K562 (cell line): ENCODE measurements around the gene WASF1. TPM values are rescaled to one million over a fixed set of nuclear protein-coding genes. Genes with fewer than 3 reads are reported as not detected.

ENCODE experiments used
- ATAC-seq: fragments of 200-7000 bp; cut with Tn5 transposase; 3 replicates; pipeline ENCODE4 v1.9.1; 2020; ENCODE audit warnings: moderate library complexity
- BruUV-seq: library from RNA; stranded (reverse); fragments of 400-500 nt; replicated peaks from 2 replicates; lab custom pipeline; 2021; lab: Mats Ljungman, UMichigan
- CTCF ChIA-PET: fragments of 300-600 bp; formaldehyde crosslinking; extraction: SDS; loops from one replicate; lab custom pipeline; 2021; ENCODE audit warnings: low intra/inter-chr PET ratio; lab: Yijun Ruan, JAX
- POLR2A ChIA-PET: fragments of 300-600, 350-650 bp; sonication (Branson Sonifier 250); formaldehyde crosslinking; extraction: SDS; loops from one replicate; lab custom pipeline; 2021; ENCODE audit warnings: antibody characterized with exemption, inconsistent platforms; lab: Yijun Ruan, JAX
- DNase-seq, 4 experiments: peaks; one replicate each; pipeline versions ENCODE4 v3.0.0 to v3.0.0-alpha.2; 2011 to 2018; ENCODE audit warnings: low spot score in 3 of 4, mixed read lengths in 3 of 4; ENCODE audit errors: extremely low read depth in 1 of 4
- FAIRE-seq: peaks from 2 replicates; lab custom pipeline; 2011; peaks lifted over from hg19 to GRCh38; lab: Jason Lieb, UNC
- H2AFZ ChIP-seq: 2 replicates; pipeline ENCODE4 v1.6.0; 2011; ENCODE audit warnings: low read depth, low read length, control low read depth, inconsistent platforms
- H3K27ac ChIP-seq: fragments of 200-600 bp; 3 replicates; pipeline ENCODE4 v1.8.0; 2011; ENCODE audit warnings: low read depth, mild to moderate bottlenecking, control low read depth, inconsistent platforms, low read length, moderate library complexity, mixed read lengths; ENCODE audit errors: extremely low read depth
- H3K27me3 ChIP-seq, 2 experiments: fragments of 300-600 bp in 1 of 2; 2 replicates in 1 of 2; 3 replicates in 1 of 2; pipeline versions ENCODE4 v1.6.0 to v1.8.0; 2011; ENCODE audit warnings: inconsistent platforms in 2 of 2, low read length in 2 of 2, mild to moderate bottlenecking in 1 of 2, mixed read lengths in 1 of 2, moderate library complexity in 1 of 2; ENCODE audit not compliant: control insufficient read depth in 2 of 2, insufficient read depth in 2 of 2
- H3K36me3 ChIP-seq: fragments of 300-600 bp; 3 replicates; pipeline ENCODE4 v1.8.0; 2011; ENCODE audit warnings: mild to moderate bottlenecking, low read length, inconsistent platforms; ENCODE audit not compliant: control insufficient read depth, insufficient read depth
- H3K4me1 ChIP-seq, 2 experiments: fragments of 200-600 bp in 1 of 2; replicated peaks in 1 of 2; 2 replicates in 1 of 2; 3 replicates in 1 of 2; pipeline versions ENCODE4 v1.5.1 to v1.8.0; 2011; ENCODE audit warnings: inconsistent platforms in 2 of 2, low read length in 2 of 2, mild to moderate bottlenecking in 1 of 2, mixed read lengths in 1 of 2, moderate library complexity in 1 of 2; ENCODE audit not compliant: control insufficient read depth in 2 of 2, insufficient read depth in 2 of 2
- H3K4me2 ChIP-seq: 2 replicates; pipeline ENCODE4 v1.6.1; 2011; ENCODE audit warnings: low read length, control low read depth, inconsistent platforms, mixed read lengths; ENCODE audit not compliant: insufficient read depth
- H3K4me3 ChIP-seq: fragments of 200-600 bp; sonication (generic), shearing (Covaris generic); 2 replicates; pipeline ENCODE4 v1.5.1; 2016; ENCODE audit warnings: control low read depth, inconsistent platforms
- H3K79me2 ChIP-seq: fragments of 200-600 bp; 3 replicates; pipeline ENCODE4 v1.8.0; 2011; ENCODE audit warnings: low read length, inconsistent platforms; ENCODE audit not compliant: control insufficient read depth, insufficient read depth
- H3K9ac ChIP-seq, 2 experiments: 2 replicates each; pipeline versions ENCODE4 v1.6.0 to v1.6.1; 2011; ENCODE audit warnings: low read depth in 2 of 2, low read length in 2 of 2, control low read depth in 1 of 2, inconsistent platforms in 1 of 2, mild to moderate bottlenecking in 1 of 2, mixed read lengths in 1 of 2; ENCODE audit not compliant: insufficient read depth in 1 of 2
- H3K9me1 ChIP-seq: one replicate; pipeline ENCODE4 v1.6.0; 2011; ENCODE audit warnings: inconsistent platforms, mild to moderate bottlenecking, low read length, moderate library complexity; ENCODE audit not compliant: control insufficient read depth, insufficient read depth
- H3K9me3 ChIP-seq: replicated peaks from 2 replicates; pipeline ENCODE4 v1.5.1; 2011; ENCODE audit warnings: low read depth, low read length, inconsistent platforms; ENCODE audit not compliant: control insufficient read depth, insufficient read depth
- H4K20me1 ChIP-seq: replicated peaks from 2 replicates; pipeline ENCODE4 v1.6.1; 2011; ENCODE audit warnings: low read length, inconsistent platforms, mixed read lengths; ENCODE audit not compliant: control insufficient read depth, insufficient read depth
- CEBPB ChIP-seq: fragments of 450-650 bp; IDR thresholded peaks from 2 replicates; pipeline ENCODE4 v1.6.1; 2016; ENCODE audit warnings: missing genetic modification characterization, missing compliant biosample characterization
- CHD4 ChIP-seq: fragments of 200-600 bp; sonication (generic); IDR thresholded peaks from 3 replicates; pipeline ENCODE4 v1.6.1; 2012; ENCODE audit warnings: low read depth, mild to moderate bottlenecking, mixed read lengths, low read length, inconsistent platforms; ENCODE audit not compliant: insufficient read depth, insufficient replicate concordance, poor library complexity, severe bottlenecking
- CREM ChIP-seq: IDR thresholded peaks from 2 replicates; pipeline ENCODE4 v1.6.1; 2014; ENCODE audit warnings: antibody characterized with exemption, low read depth
- NFIC ChIP-seq: fragments of 450-650 bp; IDR thresholded peaks from 2 replicates; pipeline ENCODE4 v1.6.1; 2017; ENCODE audit warnings: mild to moderate bottlenecking, inconsistent platforms
- NFIX ChIP-seq: fragments of 250-450 bp; sonication (Bioruptor Pico); IDR thresholded peaks from 2 replicates; pipeline ENCODE4 v1.4.0; 2020; ENCODE audit warnings: low read depth, mild to moderate bottlenecking, moderate library complexity
- SFPQ ChIP-seq: fragments of 200-400 bp; formaldehyde crosslinking; IDR thresholded peaks from 2 replicates; pipeline ENCODE4 v1.6.1; 2017; ENCODE audit warnings: mild to moderate bottlenecking, low read depth, low read length, moderate library complexity
- SMAD1 ChIP-seq: fragments of 150-350 bp; IDR thresholded peaks from 2 replicates; pipeline ENCODE4 v1.6.1; 2014; ENCODE audit warnings: low read length, low read depth; ENCODE audit not compliant: partially characterized antibody
- TBP ChIP-seq: optimal IDR thresholded peaks from 2 replicates; pipeline ENCODE3; 2011; ENCODE audit warnings: low read depth, low read length, improper control_type of control experiment
- ZBTB34 ChIP-seq: fragments of 250-450 bp; sonication (Bioruptor Pico); IDR thresholded peaks from 2 replicates; pipeline ENCODE4 v1.8.0; 2021; ENCODE audit warnings: mild to moderate bottlenecking, moderate library complexity
- ZNF592 ChIP-seq: fragments of 450-650 bp; IDR thresholded peaks from 2 replicates; pipeline ENCODE4 v1.6.1; 2017; ENCODE audit warnings: antibody characterized with exemption, mild to moderate bottlenecking
- ZNF668 ChIP-seq: fragments of 250-450 bp; sonication (Bioruptor Pico); IDR thresholded peaks from 2 replicates; pipeline ENCODE4 v1.8.0; 2022; ENCODE audit warnings: mild to moderate bottlenecking, inconsistent platforms
- WGBS: fragments of 100-300 bp; shearing (Covaris generic); methylation state at CpG from one replicate; pipeline ENCODE4 v1.1.6; 2016; ENCODE audit warnings: low coverage, mixed read lengths; ENCODE audit not compliant: insufficient coverage; ENCODE audit errors: missing lambda C conversion rate; 5-methylcytosine and 5-hydroxymethylcytosine counted together
- in situ Hi-C: fragments of 300-500 bp; cut with MboI; formaldehyde crosslinking; loops from 4 replicates; pipeline ENCODE4 v1.15.0; 2018; ENCODE audit warnings: inconsistent platforms, mixed read lengths
- intact Hi-C: fragments of 100-400 bp; cut with micrococcal nuclease; formaldehyde crosslinking; loops from 2 replicates; pipeline ENCODE4 v1.14.2; 2022
- polyA plus RNA-seq, 8 experiments: library from polyadenylated mRNA; depleted of rRNA in 4 of 8; stranded (reverse) in 5 of 8; unstranded in 3 of 8; fragments of >200 nt; fragmentation: Nextera tagmentation in 2 of 8; fragmentation: Illumina TruSeq in 1 of 8; extraction: Ambion mirVana in 2 of 8; extraction: Trizol in 1 of 8; gene quantifications; 2 replicates each; pipeline versions ENCODE4 v1.2.1 to v1.2.3, GENCODE V29; 2011 to 2014; ENCODE audit warnings: inconsistent platforms in 1 of 8, missing spikeins in 1 of 8
- total RNA-seq, 7 experiments: library from RNA; depleted of rRNA in 6 of 7; stranded (reverse); fragments of >200 nt in 6 of 7; fragmentation: Illumina TruSeq in 2 of 7; extraction: Trizol in 2 of 7; gene quantifications; 2 replicates each; pipeline versions ENCODE4 v1.2.1 to v1.2.3, GENCODE V29; 2011 to 2021; ENCODE audit warnings: low replicate concordance in 1 of 7

WASF1 gene
- total and polyA plus RNA-seq, 9 of the 15 experiments (the other 6 are each of a cell fraction or from before 2014, with no cell fraction given), result 2.1 to 18.2 (median 7.4) TPM

GRCh38 chr6:110207652-110208051, 28.2 kb upstream of the WASF1 start:
- WGBS, result 96% methylated on average over 3 of the region's 3 CpGs
- no peaks in the 10 kb centered on the region for H3K9me1 ChIP-seq
- H3K9ac ChIP-seq, result no peak overlapping the region
- CTCF ChIA-PET, result no interaction called here
- H2AFZ ChIP-seq, result no peak overlapping the region
- H3K9me3 ChIP-seq, result no peaks in the 10 kb centered on the region
- peaks cover 38% of the 10 kb centered on the region for H3K36me3 ChIP-seq
- no peaks in the 10 kb centered on the region for H4K20me1 ChIP-seq
- in situ Hi-C loops, result no loop called here
- POLR2A ChIA-PET, result interaction anchor here (1.1 kb wide), 1 partner anchor 10 kb away, joined by 3 read pairs; no protein-coding TSS in a partner anchor
- H3K4me2 ChIP-seq, result no peak overlapping the region
- no peak for TF ChIP-seq CEBPB (tag)
- no peak for TF ChIP-seq ZBTB34 (CRISPR knock-in tag)
- TF ChIP-seq CHD4, result no peak
- TF ChIP-seq NFIX, result peak; percentile 99
- TF ChIP-seq NFIC, result peak; percentile 99
- peak; percentile 55 for TF ChIP-seq SMAD1
- no peak for TF ChIP-seq CREM
- TF ChIP-seq SFPQ, result no peak
- no peak for TF ChIP-seq ZNF592
- TF ChIP-seq TBP, result no peak
- TF ChIP-seq ZNF668 (CRISPR knock-in tag), result no peak
- no peak overlapping the region for H3K4me3 ChIP-seq
- H3K27ac ChIP-seq, result no peak overlapping the region
- no peaks in the 10 kb centered on the region for H3K4me1 ChIP-seq
- H3K27me3 ChIP-seq, result no peaks in the 10 kb centered on the region
- no peak for FAIRE-seq
- no peaks in the 10 kb centered on the region for H3K79me2 ChIP-seq
- no peak for DNase-seq
- BruUV-seq, result no TSS peak
- intact Hi-C loops, result no loop called here
- no peak for ATAC-seq
